Ovary (tissue), 3 donors: ENCODE results near the gene AP1S2.

Experiments used
- CTCF ChIP-seq, 3 donors: fragments of 450-650 bp in 2 of 3; fragments of 200-600 bp in 1 of 3; IDR thresholded peaks; one replicate each; pipeline versions ENCODE4 v1.5.1 to v1.8.0; 2016 to 2022; ENCODE audit warnings: antibody characterized with exemption in 3 of 3, mild to moderate bottlenecking in 1 of 3
- EP300 ChIP-seq: sonication (generic); formaldehyde crosslinking; IDR thresholded peaks from one replicate; pipeline ENCODE4 v1.6.1; 2017; ENCODE audit warnings: antibody characterized with exemption
- POLR2A ChIP-seq: fragments of 450-650 bp; IDR thresholded peaks from one replicate; pipeline ENCODE4 v1.6.1; 2017; ENCODE audit warnings: antibody characterized with exemption, mild to moderate bottlenecking, moderate library complexity
- donor health status: DM: no; HTN: no; CAD: no.

- no peak for TF ChIP-seq CTCF (IDR thresholded peaks at IDR 0.05)
- no peak for TF ChIP-seq POLR2A
- no peak for TF ChIP-seq EP300
Observed at GRCh38 chrX:15812192-15812938, 42.2 kb downstream of the AP1S2 start.
